K562 (cell line): Measurements from ENCODE around the gene PABPC1L. TPM values are rescaled to one million over a fixed set of nuclear protein-coding genes. Genes with fewer than 3 reads are reported as not detected.
A peak's percentile ranks its signal among the peaks of the same experiment; 100 is the strongest.

Experiments
- BRD9 ChIP-seq: fragments of 450-650 bp; IDR thresholded peaks from 2 replicates; pipeline ENCODE4 v1.6.1; 2018; ENCODE audit warnings: low read depth; ENCODE audit not compliant: partially characterized antibody
- CCNT2 ChIP-seq: IDR thresholded peaks from 2 replicates; pipeline ENCODE4 v1.6.1; 2011; ENCODE audit warnings: borderline replicate concordance, low read depth, mild to moderate bottlenecking, moderate library complexity, mixed read lengths, low read length; ENCODE audit not compliant: insufficient read length; ENCODE audit errors: extremely low read depth
- ESRRB ChIP-seq: fragments of 250-450 bp; sonication (Bioruptor Pico); IDR thresholded peaks from 2 replicates; pipeline ENCODE4 v1.5.0; 2020; ENCODE audit warnings: mild to moderate bottlenecking, moderate library complexity, borderline replicate concordance
- GABPB1 ChIP-seq: sonication (generic); formaldehyde crosslinking; IDR thresholded peaks from 2 replicates; pipeline ENCODE4 v1.8.0; 2022; ENCODE audit warnings: mild to moderate bottlenecking, missing genetic modification reagents
- HMG20A ChIP-seq: fragments of 450-650 bp; formaldehyde crosslinking; conservative IDR thresholded peaks from 2 replicates; pipeline ENCODE4 v1.4.0; 2020; ENCODE audit warnings: mild to moderate bottlenecking, mixed read lengths
- MYC ChIP-seq, 2 experiments: fragments of 250-450 bp in 1 of 2; sonication (Bioruptor Pico) in 1 of 2; IDR thresholded peaks; 2 replicates each; pipeline versions ENCODE4 v1.5.1 to v1.6.1; 2012 to 2021; ENCODE audit warnings: low read depth in 2 of 2, borderline replicate concordance in 1 of 2, improper control_type of control experiment in 1 of 2, low read length in 1 of 2, mild to moderate bottlenecking in 1 of 2, moderate library complexity in 1 of 2
- RAD21 ChIP-seq, 2 experiments: fragments of 250-450 bp in 1 of 2; fragments of 450-650 bp in 1 of 2; sonication (Bioruptor Pico) in 1 of 2; formaldehyde crosslinking in 1 of 2; IDR thresholded peaks in 1 of 2; conservative IDR thresholded peaks in 1 of 2; 2 replicates each; pipeline versions ENCODE4 v1.4.0 to v1.8.0; 2020 to 2022; ENCODE audit warnings: mild to moderate bottlenecking in 2 of 2, moderate library complexity in 1 of 2
- TGIF2 ChIP-seq: sonication (generic); formaldehyde crosslinking; IDR thresholded peaks from 2 replicates; pipeline ENCODE4 v1.8.1; 2022; ENCODE audit warnings: mild to moderate bottlenecking, missing genetic modification reagents, moderate library complexity
- ZNF124 ChIP-seq: sonication (generic); formaldehyde crosslinking; IDR thresholded peaks from 2 replicates; pipeline ENCODE4 v1.8.1; 2022; ENCODE audit warnings: missing genetic modification reagents
- polyA plus RNA-seq, 8 experiments: library from polyadenylated mRNA; depleted of rRNA in 4 of 8; stranded (reverse) in 5 of 8; unstranded in 3 of 8; fragments of >200 nt; fragmentation: Nextera tagmentation in 2 of 8; fragmentation: Illumina TruSeq in 1 of 8; extraction: Ambion mirVana in 2 of 8; extraction: Trizol in 1 of 8; gene quantifications; 2 replicates each; pipeline versions ENCODE4 v1.2.1 to v1.2.3, GENCODE V29; 2011 to 2014; ENCODE audit warnings: inconsistent platforms in 1 of 8, missing spikeins in 1 of 8
- total RNA-seq, 7 experiments: library from RNA; depleted of rRNA in 6 of 7; stranded (reverse); fragments of >200 nt in 6 of 7; fragmentation: Illumina TruSeq in 2 of 7; extraction: Trizol in 2 of 7; gene quantifications; 2 replicates each; pipeline versions ENCODE4 v1.2.1 to v1.2.3, GENCODE V29; 2011 to 2021; ENCODE audit warnings: low replicate concordance in 1 of 7
- TF ChIP-seq, protein P1 (sequence below), 2 experiments: fragments of 450-650 bp; IDR thresholded peaks; 2 replicates each; pipeline ENCODE4 v1.6.1; 2016
- TF ChIP-seq, protein P2 (sequence below), 2 experiments: fragments of 450-650 bp in 1 of 2; sonication (generic) in 1 of 2; formaldehyde crosslinking in 1 of 2; IDR thresholded peaks in 1 of 2; conservative IDR thresholded peaks in 1 of 2; 2 replicates each; pipeline versions ENCODE4 v1.6.1 to v1.8.1; 2016 to 2023; ENCODE audit warnings: mild to moderate bottlenecking in 2 of 2, moderate library complexity in 2 of 2, inconsistent platforms in 1 of 2, missing genetic modification reagents in 1 of 2

PABPC1L gene
- total and polyA plus RNA-seq, 9 of the 15 experiments (the other 6 are each of a cell fraction or from before 2014, with no cell fraction given): 6.0 to 90.3 (median 15.8) TPM

DNA sequence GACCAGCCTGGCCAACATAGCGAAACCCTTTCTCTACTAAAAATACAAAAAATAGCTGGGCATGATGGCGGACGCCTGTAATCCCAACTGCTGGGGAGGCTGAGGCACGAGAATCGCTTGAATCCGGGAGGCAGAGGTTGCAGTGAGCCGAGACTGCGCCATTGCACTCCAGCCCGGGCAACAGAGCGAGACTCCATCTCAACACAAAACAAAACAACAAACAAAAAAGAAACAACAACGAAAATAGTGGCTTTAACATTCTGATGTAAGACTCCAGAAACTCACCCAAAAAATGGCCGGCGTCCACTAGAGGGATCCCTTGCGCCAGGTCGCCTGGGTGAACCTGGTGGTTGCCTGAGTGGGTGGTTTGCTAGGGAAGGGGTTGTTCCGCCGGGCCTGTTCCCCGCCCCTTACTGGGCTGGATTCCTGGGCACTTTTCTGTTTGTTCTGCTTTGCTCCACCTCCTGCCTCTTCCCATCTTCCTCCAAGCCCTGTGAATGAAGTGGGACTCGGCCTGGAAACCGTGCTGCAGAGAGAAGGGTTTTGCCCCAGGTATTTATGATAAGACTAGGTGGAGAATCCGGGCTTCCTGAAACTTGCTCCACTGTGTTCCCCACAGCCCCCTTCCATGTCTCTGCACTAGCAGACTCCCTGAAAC is 1.5 kb downstream of the PABPC1L start (continued):
- no peak for TF ChIP-seq GABPB1
- no peak for TF ChIP-seq CCNT2
- peak; percentile 47 to 61 for TF ChIP-seq RAD21 (CRISPR knock-in tag; conservative IDR thresholded peaks at IDR 0.05 in 1 of 2, IDR thresholded peaks at IDR 0.05 in 1 of 2)
- TF ChIP-seq, protein P1, sequence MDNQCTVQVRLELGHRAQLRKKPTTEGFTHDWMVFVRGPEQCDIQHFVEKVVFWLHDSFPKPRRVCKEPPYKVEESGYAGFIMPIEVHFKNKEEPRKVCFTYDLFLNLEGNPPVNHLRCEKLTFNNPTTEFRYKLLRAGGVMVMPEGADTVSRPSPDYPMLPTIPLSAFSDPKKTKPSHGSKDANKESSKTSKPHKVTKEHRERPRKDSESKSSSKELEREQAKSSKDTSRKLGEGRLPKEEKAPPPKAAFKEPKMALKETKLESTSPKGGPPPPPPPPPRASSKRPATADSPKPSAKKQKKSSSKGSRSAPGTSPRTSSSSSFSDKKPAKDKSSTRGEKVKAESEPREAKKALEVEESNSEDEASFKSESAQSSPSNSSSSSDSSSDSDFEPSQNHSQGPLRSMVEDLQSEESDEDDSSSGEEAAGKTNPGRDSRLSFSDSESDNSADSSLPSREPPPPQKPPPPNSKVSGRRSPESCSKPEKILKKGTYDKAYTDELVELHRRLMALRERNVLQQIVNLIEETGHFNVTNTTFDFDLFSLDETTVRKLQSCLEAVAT (IDR thresholded peaks at IDR 0.05): peak; percentile 36 to 59; a peak in 1 of 4 replicates
- no peak for TF ChIP-seq ZNF124
- TF ChIP-seq, protein P2, sequence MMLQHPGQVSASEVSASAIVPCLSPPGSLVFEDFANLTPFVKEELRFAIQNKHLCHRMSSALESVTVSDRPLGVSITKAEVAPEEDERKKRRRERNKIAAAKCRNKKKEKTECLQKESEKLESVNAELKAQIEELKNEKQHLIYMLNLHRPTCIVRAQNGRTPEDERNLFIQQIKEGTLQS (IDR thresholded peaks at IDR 0.05): peak; percentile 78; the same call in 1 of the 2 replicates
- TF ChIP-seq, protein P2 (CRISPR knock-in tag; conservative IDR thresholded peaks at IDR 0.05): no peak
- peak; percentile 81 for TF ChIP-seq MYC (IDR thresholded peaks at IDR 0.05; ENCODE audit: low read depth, low read length)
- no peak for TF ChIP-seq MYC (CRISPR knock-in tag; IDR thresholded peaks at IDR 0.05; ENCODE audit: borderline replicate concordance, low read depth)
- no peak for TF ChIP-seq TGIF2 (CRISPR knock-in tag)
- TF ChIP-seq ESRRB: no peak
- no peak for TF ChIP-seq HMG20A
- peak; percentile 98 for TF ChIP-seq BRD9
- TF ChIP-seq, all 486 proteins: peak for 72
